HuH-7 (cell line): ENCODE results near the gene FBXW4.

Source experiments
- DNase-seq: peaks from one replicate; pipeline ENCODE4 v3.0.0; 2011; ENCODE audit warnings: low spot score

Gene FBXW4

DNA sequence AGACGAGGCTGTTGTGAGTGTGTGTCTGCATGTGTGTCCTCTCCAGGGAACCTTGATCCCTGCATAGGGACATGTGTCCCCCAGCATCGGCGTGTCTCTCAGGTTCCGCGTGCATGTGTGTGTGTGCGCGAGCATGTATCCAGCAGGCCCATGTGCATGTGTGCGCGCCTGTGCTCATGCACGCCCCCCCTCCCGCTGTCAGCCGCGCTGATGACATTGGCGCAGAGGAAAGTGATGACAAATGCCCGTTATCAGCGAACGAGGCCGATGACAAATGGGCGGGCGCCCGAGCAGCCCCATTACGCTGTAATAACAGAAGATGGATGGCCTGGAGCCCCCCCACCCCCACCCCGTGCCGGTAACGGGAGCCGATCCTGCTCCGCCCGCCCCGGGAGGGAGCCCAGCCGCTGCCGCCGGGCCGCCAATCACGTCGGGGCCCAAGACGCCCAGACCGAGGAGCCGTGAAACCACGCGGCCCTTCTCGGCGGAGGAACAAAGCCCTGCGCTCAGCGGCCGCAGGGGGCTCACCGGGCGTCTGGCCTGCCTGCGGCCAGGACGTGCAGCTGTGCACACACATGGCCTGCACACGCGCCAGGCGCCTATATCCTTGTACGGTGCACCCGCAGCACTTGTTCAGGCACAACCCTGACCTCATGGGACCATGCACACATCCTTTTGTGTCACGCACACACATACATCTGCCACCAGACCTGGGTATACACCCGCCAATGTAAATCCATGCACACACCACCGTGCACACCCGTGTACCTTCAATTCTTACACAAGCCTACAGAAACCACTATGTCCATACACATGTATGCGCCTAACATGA is 128.4 kb downstream of the FBXW4 start:
- no peak for DNase-seq

- no peak for DNase-seq
Observed at GRCh38 chr10:101565936-101566332, 129.0 kb downstream of the FBXW4 start.

DNA sequence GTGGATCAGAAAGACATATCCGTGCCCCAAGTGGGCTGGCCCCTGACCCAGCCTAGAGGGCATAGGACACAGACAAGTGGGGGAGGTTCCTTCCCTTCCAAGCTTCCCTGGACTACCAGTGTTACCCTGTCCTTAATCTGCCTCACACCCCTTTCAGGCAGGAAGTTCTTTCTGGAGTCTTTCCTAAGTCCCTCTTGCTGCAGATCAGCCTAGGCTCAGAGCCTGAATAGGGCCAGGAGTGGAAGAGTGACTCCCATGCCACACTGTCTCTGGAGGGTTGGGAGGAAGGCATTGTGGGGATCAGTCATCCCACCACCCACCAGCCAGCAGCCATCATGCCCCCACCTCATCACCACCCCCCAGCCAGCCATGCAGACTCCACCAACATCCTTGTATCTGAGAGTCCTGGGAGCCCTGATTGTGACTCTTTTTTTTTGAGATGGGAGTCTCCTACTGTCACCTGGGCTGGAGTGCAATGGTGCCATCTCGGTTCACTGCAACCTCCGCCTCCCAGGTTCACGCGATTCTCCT is 129.5 kb downstream of the FBXW4 start:
- DNase-seq = no peak

- DNase-seq = no peak
Observed at GRCh38 chr10:101564490-101564991, 130.4 kb downstream of the FBXW4 start.

- DNase-seq = no peak
Observed at GRCh38 chr10:101563497-101564040, 131.4 kb downstream of the FBXW4 start.

GRCh38 chr10:101563007-101563406 is 132.0 kb downstream of the FBXW4 start:
- DNase-seq = no peak

DNA sequence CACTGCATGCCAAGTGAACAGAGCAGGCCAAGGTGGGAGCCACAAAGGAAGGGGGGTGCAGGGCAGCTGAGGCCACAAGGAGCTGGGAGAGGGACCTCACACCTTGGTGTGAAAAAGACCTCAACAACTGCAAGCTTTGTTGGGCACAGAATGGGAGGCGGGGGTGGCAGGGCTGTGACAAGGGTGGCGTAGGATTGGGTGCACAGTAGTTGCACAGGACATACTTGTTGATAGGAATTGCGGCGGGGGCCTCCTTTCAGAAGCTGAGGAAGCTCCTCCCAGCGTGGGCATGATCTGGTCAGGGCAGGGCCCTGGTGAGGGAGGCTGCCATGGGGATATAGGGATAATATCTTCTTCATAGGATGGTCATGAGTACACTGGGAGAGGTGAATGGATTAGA is 132.7 kb downstream of the FBXW4 start:
- DNase-seq = no peak

DNA sequence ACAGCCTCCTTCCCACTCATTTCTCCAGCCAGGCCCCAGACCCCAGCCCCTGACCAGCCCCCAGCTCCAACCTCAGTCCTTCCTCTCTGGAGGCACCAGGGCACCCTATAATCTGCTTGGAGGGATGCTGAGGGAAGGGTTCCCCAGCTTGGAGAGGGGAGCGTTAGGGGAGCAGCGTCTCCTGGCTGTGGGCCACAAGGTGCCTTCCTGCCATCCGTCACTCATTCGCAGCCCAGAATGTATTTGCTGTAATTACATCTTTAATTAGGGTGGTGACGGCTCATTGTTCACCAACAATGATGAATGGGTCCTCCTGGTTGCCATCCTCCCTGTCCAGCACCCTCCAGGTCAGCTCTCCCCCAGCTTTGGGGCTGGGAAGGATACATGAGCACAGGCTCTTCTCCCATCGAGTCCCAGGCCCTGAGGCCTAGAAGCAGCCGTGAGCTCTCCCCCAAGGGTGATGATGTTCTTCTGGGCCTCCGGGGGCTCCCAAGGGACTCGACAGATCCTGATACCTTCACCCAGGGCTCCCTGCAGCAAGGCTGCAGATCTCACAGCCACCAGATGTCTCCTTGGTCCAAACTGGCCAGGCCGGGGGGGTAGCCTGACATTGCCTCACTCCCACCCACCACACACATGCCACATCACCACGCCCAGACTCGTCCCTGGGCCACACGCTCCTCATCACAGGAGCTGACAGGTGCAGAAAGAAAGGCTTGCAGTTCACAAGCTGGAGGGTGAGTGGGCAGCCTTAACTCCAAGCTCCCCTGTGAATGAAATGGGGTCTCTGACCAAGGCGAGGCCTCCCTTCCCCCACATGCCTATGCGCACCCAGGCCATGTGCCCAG is 133.7 kb downstream of the FBXW4 start:
- no peak for DNase-seq
